WTC11 (cell line): ENCODE measurements around the gene MARCHF10. TPM values are rescaled to one million over a fixed set of nuclear protein-coding genes. Genes with fewer than 3 reads are reported as not detected.

Source experiments
- ATAC-seq: fragments of 200-7000 bp; cut with Tn5 transposase; 2 replicates; pipeline ENCODE4 v1.10.0; 2021; ENCODE audit warnings: mild to moderate bottlenecking, moderate library complexity
- CTCF ChIA-PET: fragments of 300-600 bp; sonication (Branson Sonifier 250); formaldehyde crosslinking; loops from one replicate; lab custom pipeline; 2021; ENCODE audit warnings: antibody characterized with exemption; lab: Charles Lee
- POLR2A ChIA-PET: fragments of 350-600 bp; sonication (Branson Sonifier 250); formaldehyde crosslinking; loops from one replicate; lab custom pipeline; 2021; ENCODE audit warnings: antibody characterized with exemption; lab: Charles Lee
- DNase-seq: peaks from one replicate; pipeline ENCODE4 v3.0.0; 2021; ENCODE audit warnings: low spot score
- H3K27ac Mint-ChIP-seq: 2 replicates; pipeline ENCODE4 v1.8.0; 2021; ENCODE audit warnings: mixed read lengths
- H3K27me3 Mint-ChIP-seq: 2 replicates; pipeline ENCODE4 v1.8.0; 2021; ENCODE audit warnings: low read depth, mild to moderate bottlenecking, moderate library complexity, mixed read lengths
- H3K36me3 Mint-ChIP-seq: 2 replicates; pipeline ENCODE4 v1.8.0; 2021; ENCODE audit warnings: mixed read lengths
- H3K4me1 Mint-ChIP-seq: 2 replicates; pipeline ENCODE4 v1.8.0; 2022; ENCODE audit warnings: mixed read lengths
- H3K4me3 Mint-ChIP-seq: 2 replicates; pipeline ENCODE4 v1.8.0; 2021; ENCODE audit warnings: mild to moderate bottlenecking, moderate library complexity, mixed read lengths
- H3K9me3 Mint-ChIP-seq: 2 replicates; pipeline ENCODE4 v1.8.0; 2021; ENCODE audit warnings: mixed read lengths
- AFF4 ChIP-seq: sonication (generic); formaldehyde crosslinking; IDR thresholded peaks from 2 replicates; pipeline ENCODE4 v1.8.1; 2023; ENCODE audit warnings: mild to moderate bottlenecking, missing genetic modification reagents, borderline replicate concordance
- ARID4B ChIP-seq: sonication (generic); formaldehyde crosslinking; IDR thresholded peaks from 2 replicates; pipeline ENCODE4 v1.8.0; 2023; ENCODE audit warnings: missing genetic modification reagents, mild to moderate bottlenecking, borderline replicate concordance
- ATF3 ChIP-seq: sonication (generic); formaldehyde crosslinking; conservative IDR thresholded peaks from 2 replicates; pipeline ENCODE4 v1.8.1; 2022; ENCODE audit warnings: mild to moderate bottlenecking, missing genetic modification reagents
- ATF6 ChIP-seq: sonication (generic); formaldehyde crosslinking; IDR thresholded peaks from 2 replicates; pipeline ENCODE4 v1.8.1; 2023; ENCODE audit warnings: mild to moderate bottlenecking, missing genetic modification reagents
- CBFB ChIP-seq: sonication (generic); formaldehyde crosslinking; IDR thresholded peaks from 2 replicates; pipeline ENCODE4 v1.8.1; 2022; ENCODE audit warnings: mild to moderate bottlenecking, low read depth, missing genetic modification reagents
- ESRRA ChIP-seq: sonication (generic); formaldehyde crosslinking; IDR thresholded peaks from 2 replicates; pipeline ENCODE4 v1.8.1; 2022; ENCODE audit warnings: mild to moderate bottlenecking, missing genetic modification reagents, borderline replicate concordance
- FOXJ3 ChIP-seq: sonication (generic); formaldehyde crosslinking; IDR thresholded peaks from 2 replicates; pipeline ENCODE4 v1.9.0; 2021; ENCODE audit warnings: missing genetic modification reagents, mild to moderate bottlenecking, borderline replicate concordance
- FOXK1 ChIP-seq: sonication (generic); formaldehyde crosslinking; IDR thresholded peaks from 2 replicates; pipeline ENCODE4 v1.8.0; 2022; ENCODE audit warnings: mild to moderate bottlenecking, moderate library complexity, missing genetic modification reagents
- GRHL2 ChIP-seq: fragments of 250-450 bp; sonication (Bioruptor Pico); IDR thresholded peaks from 2 replicates; pipeline ENCODE4 v1.8.0; 2022; ENCODE audit warnings: mild to moderate bottlenecking, moderate library complexity; ENCODE audit not compliant: insufficient replicate concordance, severe bottlenecking
- NFATC4 ChIP-seq: fragments of 250-450 bp; sonication (Bioruptor Pico); IDR thresholded peaks from 2 replicates; pipeline ENCODE4 v1.9.0; 2021; ENCODE audit warnings: mild to moderate bottlenecking
- NFE2L1 ChIP-seq: sonication (generic); formaldehyde crosslinking; IDR thresholded peaks from 2 replicates; pipeline ENCODE4 v1.8.1; 2023; ENCODE audit warnings: missing genetic modification reagents
- NFYB ChIP-seq: sonication (generic); formaldehyde crosslinking; conservative IDR thresholded peaks from 2 replicates; pipeline ENCODE4 v1.8.0; 2022; ENCODE audit warnings: low read depth, missing genetic modification reagents
- NR1H2 ChIP-seq: sonication (generic); formaldehyde crosslinking; IDR thresholded peaks from 2 replicates; pipeline ENCODE4 v1.9.0; 2021; ENCODE audit warnings: mild to moderate bottlenecking, moderate library complexity, missing genetic modification reagents
- OVOL2 ChIP-seq: fragments of 250-450 bp; sonication (Bioruptor Pico); IDR thresholded peaks from 2 replicates; pipeline ENCODE4 v1.9.0; 2021; ENCODE audit warnings: mild to moderate bottlenecking, borderline replicate concordance
- RORB ChIP-seq: fragments of 250-450 bp; sonication (Bioruptor Pico); IDR thresholded peaks from 2 replicates; pipeline ENCODE4 v1.9.0; 2021; ENCODE audit warnings: mild to moderate bottlenecking
- TP53 ChIP-seq: sonication (generic); formaldehyde crosslinking; IDR thresholded peaks from 2 replicates; pipeline ENCODE4 v1.8.1; 2023; ENCODE audit warnings: mild to moderate bottlenecking, missing genetic modification reagents
- ZNF219 ChIP-seq: sonication (generic); formaldehyde crosslinking; IDR thresholded peaks from 2 replicates; pipeline ENCODE4 v1.8.0; 2023; ENCODE audit warnings: missing genetic modification reagents, mild to moderate bottlenecking, borderline replicate concordance
- ZNF232 ChIP-seq: sonication (generic); formaldehyde crosslinking; IDR thresholded peaks from 2 replicates; pipeline ENCODE4 v1.8.0; 2022; ENCODE audit warnings: mild to moderate bottlenecking, missing genetic modification reagents
- total RNA-seq: library from RNA; stranded (reverse); gene quantifications from 3 replicates; pipeline ENCODE4 v1.2.3, GENCODE V29; 2021
- TF ChIP-seq, protein P1 (sequence below): sonication (generic); formaldehyde crosslinking; IDR thresholded peaks from 2 replicates; pipeline ENCODE4 v1.8.1; 2022; ENCODE audit warnings: low read depth, mild to moderate bottlenecking, moderate library complexity, missing genetic modification reagents, borderline replicate concordance
- TF ChIP-seq, protein P2 (sequence below): sonication (generic); formaldehyde crosslinking; IDR thresholded peaks from 2 replicates; pipeline ENCODE4 v1.8.1; 2022; ENCODE audit warnings: missing genetic modification reagents, borderline replicate concordance

Gene MARCHF10
- total RNA-seq, 1 experiment from 2014 or later = 1.0 TPM

DNA sequence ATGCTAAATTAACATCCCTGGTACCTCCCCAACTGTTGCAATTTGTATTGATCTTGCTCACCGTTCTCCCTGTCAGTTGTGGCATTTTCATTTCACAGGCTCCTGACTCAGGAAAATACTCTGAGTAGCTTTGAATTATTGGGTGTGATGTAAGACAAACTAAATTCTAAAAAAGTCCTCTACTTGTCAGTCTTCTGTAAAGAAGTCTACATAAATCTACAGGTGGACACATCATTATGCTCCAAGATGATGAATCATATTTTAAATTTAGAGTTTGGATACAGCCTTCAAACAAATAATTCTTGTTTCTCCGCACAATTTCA lies 47.2 kb downstream of the MARCHF10 start (continued):
- TF ChIP-seq, protein P1, sequence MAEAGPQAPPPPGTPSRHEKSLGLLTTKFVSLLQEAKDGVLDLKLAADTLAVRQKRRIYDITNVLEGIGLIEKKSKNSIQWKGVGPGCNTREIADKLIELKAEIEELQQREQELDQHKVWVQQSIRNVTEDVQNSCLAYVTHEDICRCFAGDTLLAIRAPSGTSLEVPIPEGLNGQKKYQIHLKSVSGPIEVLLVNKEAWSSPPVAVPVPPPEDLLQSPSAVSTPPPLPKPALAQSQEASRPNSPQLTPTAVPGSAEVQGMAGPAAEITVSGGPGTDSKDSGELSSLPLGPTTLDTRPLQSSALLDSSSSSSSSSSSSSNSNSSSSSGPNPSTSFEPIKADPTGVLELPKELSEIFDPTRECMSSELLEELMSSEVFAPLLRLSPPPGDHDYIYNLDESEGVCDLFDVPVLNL (CRISPR knock-in tag) = no peak
- TF ChIP-seq CBFB (CRISPR knock-in tag) (no peak), ATF3 (CRISPR knock-in tag) (no peak), NR1H2 (CRISPR knock-in tag) (no peak), ESRRA (CRISPR knock-in tag) (no peak), ZNF219 (CRISPR knock-in tag) (no peak), NFYB (CRISPR knock-in tag) (no peak), FOXK1 (CRISPR knock-in tag) (no peak), ATF6 (CRISPR knock-in tag) (no peak), GRHL2 (CRISPR knock-in tag) (no peak)
- TF ChIP-seq, protein P2, sequence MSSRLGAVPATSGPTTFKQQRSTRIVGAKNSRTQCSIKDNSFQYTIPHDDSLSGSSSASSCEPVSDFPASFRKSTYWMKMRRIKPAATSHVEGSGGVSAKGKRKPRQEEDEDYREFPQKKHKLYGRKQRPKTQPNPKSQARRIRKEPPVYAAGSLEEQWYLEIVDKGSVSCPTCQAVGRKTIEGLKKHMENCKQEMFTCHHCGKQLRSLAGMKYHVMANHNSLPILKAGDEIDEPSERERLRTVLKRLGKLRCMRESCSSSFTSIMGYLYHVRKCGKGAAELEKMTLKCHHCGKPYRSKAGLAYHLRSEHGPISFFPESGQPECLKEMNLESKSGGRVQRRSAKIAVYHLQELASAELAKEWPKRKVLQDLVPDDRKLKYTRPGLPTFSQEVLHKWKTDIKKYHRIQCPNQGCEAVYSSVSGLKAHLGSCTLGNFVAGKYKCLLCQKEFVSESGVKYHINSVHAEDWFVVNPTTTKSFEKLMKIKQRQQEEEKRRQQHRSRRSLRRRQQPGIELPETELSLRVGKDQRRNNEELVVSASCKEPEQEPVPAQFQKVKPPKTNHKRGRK (CRISPR knock-in tag) = no peak

DNA sequence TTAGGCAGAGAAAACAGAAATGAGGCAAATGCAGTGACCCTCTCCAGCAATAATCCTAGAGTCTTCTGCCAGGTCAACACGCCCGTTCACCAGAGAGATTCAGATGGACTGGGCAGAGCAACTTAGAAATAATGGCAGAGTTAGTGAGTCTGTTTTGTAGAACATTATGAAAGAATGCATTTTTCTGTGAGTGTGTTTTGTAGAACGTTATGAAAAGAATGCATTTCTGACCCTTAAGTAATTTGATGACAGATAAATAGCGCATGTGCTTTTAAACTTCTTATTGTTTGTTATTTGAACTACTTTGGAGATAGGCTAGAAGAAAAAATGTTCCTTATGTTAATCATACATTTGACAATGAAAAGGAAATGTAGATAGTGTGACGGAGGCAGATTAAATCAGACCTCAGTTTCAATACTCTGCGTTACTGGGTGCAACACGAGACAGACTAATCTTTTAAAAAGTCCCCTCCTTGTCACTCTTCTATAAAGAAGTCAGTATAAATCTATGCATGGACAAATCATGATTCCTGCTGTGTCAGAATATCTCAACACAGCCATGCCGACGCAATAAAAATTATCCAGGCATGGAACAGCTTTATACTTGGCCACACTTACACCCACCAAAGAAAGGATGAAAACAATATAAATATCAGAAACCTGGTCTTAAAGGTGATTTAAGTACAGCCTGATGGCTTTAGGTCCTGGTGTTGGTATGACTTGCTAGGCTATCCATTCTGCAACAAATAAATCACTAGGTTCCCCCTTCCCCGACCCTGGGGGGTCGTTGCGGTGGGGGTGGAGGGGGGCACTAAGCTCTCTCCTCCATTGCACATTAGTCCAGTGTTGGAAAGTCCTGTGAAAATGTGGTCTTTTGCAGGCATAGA lies 47.8 kb downstream of the MARCHF10 start:
- H3K9me3 Mint-ChIP-seq = no peaks in the 10 kb centered on the region
- DNase-seq = no peak
- ATAC-seq = no peak
- POLR2A ChIA-PET = no interaction called here
- peaks cover 37% of the 10 kb centered on the region for H3K4me1 Mint-ChIP-seq
- H3K4me3 Mint-ChIP-seq = no peak overlapping the region
- CTCF ChIA-PET = interaction anchor here (0.5 kb wide), 1 partner anchor 10 kb away, joined by 3 read pairs; no protein-coding TSS in a partner anchor
- peaks cover 3% of the 10 kb centered on the region; the same call in 1 of the 2 replicates for H3K27me3 Mint-ChIP-seq
- H3K36me3 Mint-ChIP-seq = no peaks in the 10 kb centered on the region
- no peak overlapping the region for H3K27ac Mint-ChIP-seq
- TF ChIP-seq, protein P2 (CRISPR knock-in tag) = no peak
- no peak for TF ChIP-seq RORB (CRISPR knock-in tag)
- no peak for TF ChIP-seq OVOL2 (CRISPR knock-in tag)
- no peak for TF ChIP-seq TP53 (CRISPR knock-in tag)
- TF ChIP-seq AFF4 = no peak
- TF ChIP-seq NFE2L1 (CRISPR knock-in tag) = no peak
- no peak for TF ChIP-seq ARID4B (CRISPR knock-in tag)
- no peak for TF ChIP-seq FOXJ3 (CRISPR knock-in tag)
- TF ChIP-seq NFATC4 (CRISPR knock-in tag) = no peak
- no peak for TF ChIP-seq ZNF232 (CRISPR knock-in tag)
